GM12891 (cell line): ENCODE measurements around the gene ZCCHC24.

Source experiments
- DNase-seq: peaks from one replicate; pipeline ENCODE4 v3.0.0; 2011; ENCODE audit warnings: low spot score; ENCODE audit not compliant: insufficient read length
- FAIRE-seq: peaks from 2 replicates; lab custom pipeline; 2011; peaks lifted over from hg19 to GRCh38; lab: Jason Lieb, UNC
- PAX5 ChIP-seq: IDR thresholded peaks from 2 replicates; pipeline ENCODE4 v1.6.1; 2011; ENCODE audit warnings: low read length, moderate library complexity, mild to moderate bottlenecking; ENCODE audit not compliant: insufficient read depth, severe bottlenecking
- POLR2A ChIP-seq: IDR thresholded peaks from 2 replicates; pipeline ENCODE4 v1.6.1; 2011; ENCODE audit warnings: low read depth, low read length, control low read depth
- POLR2AphosphoS5 ChIP-seq: IDR thresholded peaks from 2 replicates; pipeline ENCODE4 v1.6.1; 2011; ENCODE audit warnings: low read depth, low read length, control low read depth
- POU2F2 ChIP-seq: IDR thresholded peaks from 2 replicates; pipeline ENCODE4 v1.6.1; 2011; ENCODE audit warnings: low read depth, mild to moderate bottlenecking, control low read depth, low read length, moderate library complexity
- SPI1 ChIP-seq: IDR thresholded peaks from 2 replicates; pipeline ENCODE4 v1.6.1; 2011; ENCODE audit warnings: low read depth, low read length, control low read depth
- TAF1 ChIP-seq: IDR thresholded peaks from 2 replicates; pipeline ENCODE4 v1.6.1; 2011; ENCODE audit warnings: low read depth, low read length, control low read depth

Gene ZCCHC24

DNA sequence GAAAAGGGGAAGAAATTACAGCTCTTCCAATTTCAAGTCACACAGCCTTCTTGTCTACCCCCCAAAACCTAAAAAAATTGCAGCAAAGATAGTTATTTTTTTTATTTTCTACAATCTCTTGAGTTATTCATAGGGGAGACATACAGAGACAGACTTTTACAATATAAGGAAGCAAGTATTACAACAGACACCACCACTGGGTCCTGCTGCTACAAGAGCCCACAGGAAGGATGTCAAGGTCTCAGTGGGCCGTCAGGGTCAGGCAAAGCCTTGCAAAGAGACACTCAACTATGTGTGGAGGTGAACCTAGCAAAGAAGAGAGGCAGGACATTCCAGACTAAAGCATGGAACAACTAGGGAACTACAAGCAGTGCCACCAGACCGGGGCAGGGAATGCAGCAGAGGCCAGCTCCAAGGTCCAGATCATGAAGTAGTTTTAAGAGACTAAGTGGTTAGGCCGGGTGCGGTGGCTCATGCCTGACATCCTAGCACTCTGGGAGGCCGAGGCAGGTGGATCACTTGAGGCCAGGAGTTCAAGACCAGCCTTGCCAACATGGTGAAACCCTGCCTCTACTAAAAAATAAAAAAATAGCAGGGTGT, 28.2 kb upstream of the ZCCHC24 start:
- TF ChIP-seq POU2F2 (no peak), PAX5 (no peak), SPI1 (no peak), POLR2AphosphoS5 (no peak), TAF1 (no peak), POLR2A (no peak)

GRCh38 chr10:79472951-79473350, 27.5 kb upstream of the ZCCHC24 start:
- no peak for FAIRE-seq
- DNase-seq: no peak
- TF ChIP-seq POLR2A (no peak), SPI1 (no peak), POU2F2 (no peak), PAX5 (no peak), TAF1 (no peak), POLR2AphosphoS5 (no peak)

More for the DNA sequence above, 28.2 kb upstream of the ZCCHC24 start:
- FAIRE-seq (no peak), DNase-seq (no peak)

- DNase-seq (no peak), FAIRE-seq (no peak)
Measured at GRCh38 chr10:79472449-79472848, 27.0 kb upstream of the ZCCHC24 start.

GRCh38 chr10:79471776-79472175, 26.4 kb upstream of the ZCCHC24 start:
- no peak for DNase-seq
- TF ChIP-seq POLR2AphosphoS5 (no peak), POLR2A (no peak), SPI1 (no peak), TAF1 (no peak), POU2F2 (no peak), PAX5 (no peak)
- FAIRE-seq: no peak

More at GRCh38 chr10:79472449-79472848, 27.0 kb upstream of the ZCCHC24 start:
- TF ChIP-seq SPI1 (no peak), POLR2A (no peak), TAF1 (no peak), POU2F2 (no peak), PAX5 (no peak), POLR2AphosphoS5 (no peak)

- no peak for DNase-seq
- FAIRE-seq: no peak
- TF ChIP-seq SPI1 (no peak), POLR2AphosphoS5 (no peak), POU2F2 (no peak), POLR2A (no peak), TAF1 (no peak)
Measured at GRCh38 chr10:79470096-79470495, 24.7 kb upstream of the ZCCHC24 start.

GRCh38 chr10:79468841-79469585, 23.6 kb upstream of the ZCCHC24 start:
- no peak for TF ChIP-seq POLR2A
- TF ChIP-seq PAX5: no peak
- TF ChIP-seq TAF1: no peak
- no peak for TF ChIP-seq POLR2AphosphoS5
- TF ChIP-seq POU2F2: no peak
- no peak for TF ChIP-seq SPI1
- DNase-seq (no peak), FAIRE-seq (no peak)

DNA sequence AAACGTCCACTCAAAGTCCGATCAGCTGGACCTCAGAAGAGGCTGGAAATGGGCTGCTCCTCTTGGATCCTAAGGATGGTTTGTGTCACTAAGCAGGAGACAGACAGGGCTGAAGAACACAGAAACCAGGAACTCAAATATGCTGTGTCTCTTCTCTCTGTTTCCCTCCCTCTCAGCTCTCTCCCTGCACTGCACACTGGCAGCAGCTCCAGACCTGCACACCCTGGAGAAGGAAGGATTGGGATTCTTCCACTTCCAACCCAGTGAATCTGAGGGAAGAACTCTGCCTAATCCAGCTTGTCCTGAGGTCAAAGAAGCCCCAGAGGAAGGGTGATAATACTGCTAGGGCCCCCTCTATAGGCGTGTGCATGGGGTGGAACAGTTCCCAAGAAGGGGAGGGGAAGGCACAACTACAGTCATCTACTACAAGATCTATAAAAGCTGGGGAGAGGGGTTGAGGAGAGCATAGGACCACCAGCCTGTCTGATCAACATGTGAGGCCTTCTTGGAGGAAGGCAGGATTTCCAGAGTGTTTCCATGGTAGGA, 22.7 kb upstream of the ZCCHC24 start:
- no peak for FAIRE-seq
- no peak for TF ChIP-seq POU2F2
- no peak for TF ChIP-seq PAX5
- TF ChIP-seq TAF1: no peak
- TF ChIP-seq POLR2A: no peak
- no peak for TF ChIP-seq SPI1

GRCh38 chr10:79465341-79465740, 19.9 kb upstream of the ZCCHC24 start:
- DNase-seq (no peak), FAIRE-seq (no peak)
- TF ChIP-seq SPI1 (no peak), POU2F2 (no peak), POLR2A (no peak), TAF1 (no peak), POLR2AphosphoS5 (no peak), PAX5 (no peak)

More for the DNA sequence above, 22.7 kb upstream of the ZCCHC24 start:
- no peak for DNase-seq

GRCh38 chr10:79463578-79464496, 18.4 kb upstream of the ZCCHC24 start:
- TF ChIP-seq SPI1 (no peak), POLR2AphosphoS5 (no peak), POLR2A (no peak), PAX5 (no peak), POU2F2 (no peak), TAF1 (no peak)
- DNase-seq (no peak), FAIRE-seq (no peak)
